ENCODE results near the gene SPTBN5.

DNA sequence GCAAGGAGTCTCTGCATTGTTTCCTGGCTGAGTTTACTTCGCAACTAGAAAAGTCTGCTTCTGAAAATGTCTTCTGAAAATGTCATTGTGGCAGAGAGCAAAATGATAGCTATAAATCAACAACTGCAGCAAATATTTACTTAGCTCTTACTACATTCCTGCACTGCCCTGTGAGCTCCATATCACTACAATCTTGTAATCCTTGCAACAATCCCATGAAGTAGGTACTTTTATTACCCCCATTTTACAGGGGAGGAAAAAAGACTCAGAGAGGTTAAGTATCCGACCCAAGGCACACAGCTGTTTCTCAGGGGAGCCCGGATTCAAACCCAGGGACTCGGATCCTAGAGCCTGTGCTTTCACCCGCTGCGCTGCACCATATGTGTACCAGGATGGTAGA lies 34.2 kb upstream of the SPTBN5 start:
- TF ChIP-seq, protein P1, sequence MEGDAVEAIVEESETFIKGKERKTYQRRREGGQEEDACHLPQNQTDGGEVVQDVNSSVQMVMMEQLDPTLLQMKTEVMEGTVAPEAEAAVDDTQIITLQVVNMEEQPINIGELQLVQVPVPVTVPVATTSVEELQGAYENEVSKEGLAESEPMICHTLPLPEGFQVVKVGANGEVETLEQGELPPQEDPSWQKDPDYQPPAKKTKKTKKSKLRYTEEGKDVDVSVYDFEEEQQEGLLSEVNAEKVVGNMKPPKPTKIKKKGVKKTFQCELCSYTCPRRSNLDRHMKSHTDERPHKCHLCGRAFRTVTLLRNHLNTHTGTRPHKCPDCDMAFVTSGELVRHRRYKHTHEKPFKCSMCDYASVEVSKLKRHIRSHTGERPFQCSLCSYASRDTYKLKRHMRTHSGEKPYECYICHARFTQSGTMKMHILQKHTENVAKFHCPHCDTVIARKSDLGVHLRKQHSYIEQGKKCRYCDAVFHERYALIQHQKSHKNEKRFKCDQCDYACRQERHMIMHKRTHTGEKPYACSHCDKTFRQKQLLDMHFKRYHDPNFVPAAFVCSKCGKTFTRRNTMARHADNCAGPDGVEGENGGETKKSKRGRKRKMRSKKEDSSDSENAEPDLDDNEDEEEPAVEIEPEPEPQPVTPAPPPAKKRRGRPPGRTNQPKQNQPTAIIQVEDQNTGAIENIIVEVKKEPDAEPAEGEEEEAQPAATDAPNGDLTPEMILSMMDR (conservative IDR thresholded peaks at IDR 0.05 in 1 of 2, IDR thresholded peaks at IDR 0.05 in 1 of 2; ENCODE audit: extremely low read depth in 1 of 2, insufficient read depth in 1 of 2, low read depth in 1 of 2, low read length in 2 of 2), result no peak
- TF ChIP-seq EZH2 (IDR thresholded peaks at IDR 0.05; ENCODE audit: borderline replicate concordance, low read length), result no peak
